T-cell (primary cell): Measurements from ENCODE around the gene ATP2C2. TPM values are rescaled to one million over a fixed set of nuclear protein-coding genes. Genes with fewer than 3 reads are reported as not detected.
A peak's percentile ranks its signal among the peaks of the same experiment; 100 is the strongest.

Experiments
- ATAC-seq, 4 experiments: fragments of 200-7000 bp in 3 of 4; fragments of 150-1000 bp in 1 of 4; cut with Tn5 transposase; replicated peaks in 1 of 4; 1 replicate in 3 of 4; 2 replicates in 1 of 4; pipeline ENCODE4 v1.10.0; 2021; ENCODE audit warnings: moderate library complexity in 3 of 4, mild to moderate bottlenecking in 2 of 4, moderate number of reproducible peaks in 1 of 4
- CTCF ChIA-PET, 2 donors: fragments of 300-600 bp; sonication (Branson Sonifier 250); formaldehyde crosslinking; loops; one replicate each; lab custom pipeline; 2022; ENCODE audit warnings: antibody characterized with exemption in 2 of 2; lab: Charles Lee
- POLR2A ChIA-PET, 2 donors: fragments of 300-600 bp; sonication (Branson Sonifier 250); formaldehyde crosslinking; loops; one replicate each; lab custom pipeline; 2022; ENCODE audit warnings: antibody characterized with exemption in 2 of 2; lab: Charles Lee
- DNase-seq, 35 experiments: peaks; one replicate each; pipeline versions ENCODE4 v3.0.0 to v3.0.0-alpha.2; 2013 to 2023
- H3K27ac ChIP-seq: one replicate; pipeline ENCODE4 v1.5.1; 2013; ENCODE audit warnings: low read length
- H3K27me3 ChIP-seq, 2 experiments: replicated peaks in 1 of 2; 1 replicate in 1 of 2; 2 replicates in 1 of 2; pipeline versions ENCODE4 v1.6.1 to v1.7.0; 2013; ENCODE audit warnings: low read length in 1 of 2, mixed read lengths in 1 of 2; ENCODE audit not compliant: control insufficient read depth in 2 of 2, insufficient read depth in 2 of 2; ENCODE audit errors: extremely low read depth in 1 of 2
- H3K36me3 ChIP-seq, 2 donors: 1 replicate in 1 of 2; 2 replicates in 1 of 2; pipeline versions ENCODE4 v1.6.1 to v1.7.0; 2013; ENCODE audit warnings: low read length in 1 of 2; ENCODE audit not compliant: control insufficient read depth in 2 of 2, insufficient read depth in 1 of 2; ENCODE audit errors: extremely low read depth in 1 of 2
- H3K4me1 ChIP-seq, 2 experiments: 1 replicate in 1 of 2; 2 replicates in 1 of 2; pipeline versions ENCODE4 v1.6.1 to v1.7.0; 2013; ENCODE audit warnings: low read length in 2 of 2, mixed read lengths in 1 of 2; ENCODE audit not compliant: insufficient read depth in 2 of 2, control insufficient read depth in 1 of 2; ENCODE audit errors: extremely low read depth in 1 of 2
- H3K4me3 ChIP-seq, 2 donors: 1 replicate in 1 of 2; 2 replicates in 1 of 2; pipeline versions ENCODE4 v1.5.1 to v1.7.0; 2013; ENCODE audit warnings: mild to moderate bottlenecking in 2 of 2, low read length in 1 of 2, moderate library complexity in 1 of 2; ENCODE audit not compliant: control insufficient read depth in 1 of 2; ENCODE audit errors: extremely low read depth in 1 of 2
- H3K9me3 ChIP-seq: 2 replicates; pipeline ENCODE4 v1.7.0; 2013
- H3K27ac Mint-ChIP-seq, 2 donors: one replicate each; pipeline ENCODE4 v1.8.0; 2020 to 2021; ENCODE audit warnings: mild to moderate bottlenecking in 2 of 2, mixed read lengths in 2 of 2
- H3K27me3 Mint-ChIP-seq, 2 donors: one replicate each; pipeline ENCODE4 v1.8.0; 2021 to 2022; ENCODE audit warnings: mixed read lengths in 2 of 2
- H3K36me3 Mint-ChIP-seq: one replicate; pipeline ENCODE4 v1.8.0; 2021; ENCODE audit warnings: mixed read lengths
- H3K4me1 Mint-ChIP-seq, 3 donors: one replicate each; pipeline ENCODE4 v1.8.0; 2020 to 2022; ENCODE audit warnings: mixed read lengths in 3 of 3, mild to moderate bottlenecking in 1 of 3
- H3K4me3 Mint-ChIP-seq, 3 donors: one replicate each; pipeline ENCODE4 v1.8.0; 2020 to 2022; ENCODE audit warnings: mild to moderate bottlenecking in 3 of 3, mixed read lengths in 3 of 3, moderate library complexity in 3 of 3
- H3K9me3 Mint-ChIP-seq, 3 donors: one replicate each; pipeline ENCODE4 v1.8.0; 2020 to 2022; ENCODE audit warnings: mixed read lengths in 3 of 3
- WGBS: methylation state at CpG from one replicate; pipeline ENCODE4 v1.1.5; 2013; ENCODE audit warnings: missing lambda C conversion rate; ENCODE audit not compliant: insufficient coverage; 5-methylcytosine and 5-hydroxymethylcytosine counted together
- total RNA-seq, 35 experiments: library from RNA in 6 of 35; stranded (reverse) in 6 of 35; fragments of 120-200 nt in 1 of 35; gene quantifications; one replicate each; pipeline versions ENCODE4 v1.2.1 to v1.2.4 and lab custom pipeline; 2013 to 2026

Gene ATP2C2
- total RNA-seq, 5 donors from 2014 or later (not counting 1 experiment from before 2014, with no cell fraction given): not detected

- DNase-seq: no peak
These were observed 7.6 kb upstream of the ATP2C2 start for GRCh38 chr16:84360748-84361147.

GRCh38 chr16:84361546-84361945 is 6.8 kb upstream of the ATP2C2 start:
- ATAC-seq: no peak
- H3K4me1 Mint-ChIP-seq: peaks cover 11 to 22% (median 22%) of the 10 kb centered on the region in 3 donors
- Histone ChIP-seq H3K4me1 (peaks cover 0 to 11% of the 10 kb centered on the region in 2 experiments), H3K36me3 (no peaks in the 10 kb centered on the region), H3K27me3 (peaks cover 0 to 11% of the 10 kb centered on the region in 2 experiments), H3K9me3 (no peaks in the 10 kb centered on the region), H3K4me3 (no peak overlapping the region), H3K27ac (no peak overlapping the region)
- 100% methylated on average over 2 of the region's 5 CpGs for WGBS
- no peak for DNase-seq
- no peaks in the 10 kb centered on the region for H3K36me3 Mint-ChIP-seq
- H3K27ac Mint-ChIP-seq: no peak overlapping the region
- CTCF ChIA-PET: no interaction called here
- no peaks in the 10 kb centered on the region for H3K9me3 Mint-ChIP-seq
- peaks cover 3 to 9% of the 10 kb centered on the region in 2 donors for H3K27me3 Mint-ChIP-seq
- POLR2A ChIA-PET: no interaction called here
- no peak overlapping the region for H3K4me3 Mint-ChIP-seq

More at GRCh38 chr16:84360748-84361147, 7.6 kb upstream of the ATP2C2 start:
- Mint-ChIP-seq H3K27ac (peak overlapping the region in 1 of 2 donors; percentile 68), H3K27me3 (peaks cover 0 to 6% of the 10 kb centered on the region in 2 donors), H3K9me3 (no peaks in the 10 kb centered on the region), H3K36me3 (no peaks in the 10 kb centered on the region), H3K4me1 (peaks cover 11 to 22% (median 22%) of the 10 kb centered on the region in 3 donors), H3K4me3 (peak overlapping the region in 1 of 3 donors; percentile 16)
- ChIA-PET CTCF (no interaction called here), POLR2A (no interaction called here)
- no peaks in the 10 kb centered on the region for H3K9me3 ChIP-seq
- ATAC-seq: no peak
- H3K27me3 ChIP-seq: peaks cover 0 to 8% of the 10 kb centered on the region in 2 experiments
- H3K36me3 ChIP-seq: no peaks in the 10 kb centered on the region
- no peak overlapping the region for H3K4me3 ChIP-seq
- peaks cover 0 to 11% of the 10 kb centered on the region in 2 experiments for H3K4me1 ChIP-seq
- H3K27ac ChIP-seq: no peak overlapping the region
- 70% methylated on average over 4 of the region's 4 CpGs for WGBS

- Histone ChIP-seq H3K4me1 (peaks cover 0 to 11% of the 10 kb centered on the region in 2 experiments), H3K27ac (no peak overlapping the region), H3K4me3 (no peak overlapping the region), H3K36me3 (no peaks in the 10 kb centered on the region), H3K9me3 (no peaks in the 10 kb centered on the region), H3K27me3 (peaks cover 0 to 19% of the 10 kb centered on the region in 2 experiments)
- H3K9me3 Mint-ChIP-seq: no peaks in the 10 kb centered on the region
- H3K36me3 Mint-ChIP-seq: no peaks in the 10 kb centered on the region
- peaks cover 16 to 29% (median 24%) of the 10 kb centered on the region in 3 donors for H3K4me1 Mint-ChIP-seq
- peaks cover 12 to 18% of the 10 kb centered on the region in 2 donors for H3K27me3 Mint-ChIP-seq
- H3K27ac Mint-ChIP-seq: no peak overlapping the region
- H3K4me3 Mint-ChIP-seq: no peak overlapping the region
- ATAC-seq: no peak
- WGBS: 74% methylated on average over 10 of the region's 13 CpGs
- DNase-seq: no peak
- CTCF ChIA-PET: no interaction called here
- POLR2A ChIA-PET: no interaction called here
These were observed 5.8 kb upstream of the ATP2C2 start for GRCh38 chr16:84362471-84362941.

- Mint-ChIP-seq H3K4me1 (peaks cover 10 to 18% (median 17%) of the 10 kb centered on the region in 3 donors), H3K36me3 (no peaks in the 10 kb centered on the region), H3K27me3 (peaks cover 33 to 46% of the 10 kb centered on the region in 2 donors), H3K9me3 (no peaks in the 10 kb centered on the region), H3K27ac (no peak overlapping the region), H3K4me3 (no peak overlapping the region)
- peaks cover 3 to 8% of the 10 kb centered on the region in 2 experiments for H3K4me1 ChIP-seq
- DNase-seq (no peak), ATAC-seq (no peak)
- H3K27me3 ChIP-seq: peaks cover 3 to 48% of the 10 kb centered on the region in 2 experiments
- ChIA-PET CTCF (no interaction called here), POLR2A (no interaction called here)
- no peaks in the 10 kb centered on the region for H3K36me3 ChIP-seq
- no peak overlapping the region for H3K4me3 ChIP-seq
- H3K9me3 ChIP-seq: no peaks in the 10 kb centered on the region
- 86% methylated on average over 4 of the region's 9 CpGs for WGBS
- H3K27ac ChIP-seq: no peak overlapping the region
These were observed 2.1 kb upstream of the ATP2C2 start for GRCh38 chr16:84366208-84366607.

GRCh38 chr16:84367297-84367680 is 1.0 kb upstream of the ATP2C2 start:
- peaks cover 10 to 18% (median 17%) of the 10 kb centered on the region in 3 donors for H3K4me1 Mint-ChIP-seq
- Histone ChIP-seq H3K4me1 (peaks cover 3 to 8% of the 10 kb centered on the region in 2 experiments), H3K9me3 (no peaks in the 10 kb centered on the region), H3K36me3 (no peaks in the 10 kb centered on the region), H3K27me3 (peaks cover 3 to 56% of the 10 kb centered on the region in 2 experiments), H3K4me3 (no peak overlapping the region), H3K27ac (no peak overlapping the region)
- WGBS: 12% methylated on average over 7 of the region's 9 CpGs
- H3K27ac Mint-ChIP-seq: no peak overlapping the region
- ATAC-seq (no peak), DNase-seq (peak in 1 of 35 experiments; percentile 11)
- peak overlapping the region in 1 of 3 donors; percentile 38 for H3K4me3 Mint-ChIP-seq
- no peaks in the 10 kb centered on the region for H3K9me3 Mint-ChIP-seq
- H3K36me3 Mint-ChIP-seq: no peaks in the 10 kb centered on the region
- peaks cover 39 to 55% of the 10 kb centered on the region in 2 donors for H3K27me3 Mint-ChIP-seq
- ChIA-PET POLR2A (no interaction called here), CTCF (no interaction called here)

- peak overlapping the region in 1 of 3 donors; percentile 38 for H3K4me3 Mint-ChIP-seq
- peaks cover 39 to 55% of the 10 kb centered on the region in 2 donors for H3K27me3 Mint-ChIP-seq
These were observed 509 bp upstream of the ATP2C2 start for GRCh38 chr16:84367750-84368307.

More at GRCh38 chr16:84367750-84368307, 509 bp upstream of the ATP2C2 start:
- WGBS: 35% methylated on average over 24 of the region's 27 CpGs
- CTCF ChIA-PET: no interaction called here
- Mint-ChIP-seq H3K9me3 (no peaks in the 10 kb centered on the region), H3K27ac (no peak overlapping the region), H3K36me3 (no peaks in the 10 kb centered on the region), H3K4me1 (peaks cover 10 to 18% (median 17%) of the 10 kb centered on the region in 3 donors)
- peaks cover 3 to 59% of the 10 kb centered on the region in 2 experiments for H3K27me3 ChIP-seq
- H3K9me3 ChIP-seq: no peaks in the 10 kb centered on the region
- DNase-seq (no peak), ATAC-seq (no peak)
- POLR2A ChIA-PET: no interaction called here
- no peaks in the 10 kb centered on the region for H3K36me3 ChIP-seq
- H3K27ac ChIP-seq: no peak overlapping the region
- peaks cover 3 to 8% of the 10 kb centered on the region in 2 experiments for H3K4me1 ChIP-seq
- H3K4me3 ChIP-seq: peak overlapping the region in 1 of 2 donors; percentile 47
